HUES48 (cell line): ENCODE data around the gene CENPV.

Source experiments
- H3K27ac ChIP-seq: one replicate; pipeline ENCODE4 v1.7.0; 2013; ENCODE audit warnings: low read depth, low read length, inconsistent platforms
- H3K27me3 ChIP-seq: 2 replicates; pipeline ENCODE4 v1.6.1; 2013; ENCODE audit warnings: mild to moderate bottlenecking, low read length; ENCODE audit not compliant: control insufficient read depth, insufficient read depth
- H3K36me3 ChIP-seq: 2 replicates; pipeline ENCODE4 v1.6.1; 2013; ENCODE audit warnings: low read length; ENCODE audit not compliant: control insufficient read depth, insufficient read depth
- H3K4me1 ChIP-seq: 2 replicates; pipeline ENCODE4 v1.6.1; 2013; ENCODE audit warnings: mild to moderate bottlenecking, low read length; ENCODE audit not compliant: control insufficient read depth, insufficient read depth
- H3K4me3 ChIP-seq: 2 replicates; pipeline ENCODE4 v1.5.1; 2013; ENCODE audit warnings: mild to moderate bottlenecking, low read depth, low read length
- H3K9ac ChIP-seq: 2 replicates; pipeline ENCODE4 v1.6.1; 2013; ENCODE audit warnings: mild to moderate bottlenecking, low read depth, low read length, moderate library complexity
- H3K9me3 ChIP-seq: 2 replicates; pipeline ENCODE4 v1.6.1; 2013; ENCODE audit warnings: low read length; ENCODE audit not compliant: control insufficient read depth, insufficient read depth

Gene CENPV

GRCh38 chr17:16294560-16294959 lies 58.7 kb downstream of the CENPV start:
- Histone ChIP-seq H3K4me1 (peaks cover 10% of the 10 kb centered on the region), H3K9me3 (no peaks in the 10 kb centered on the region), H3K36me3 (no peaks in the 10 kb centered on the region), H3K9ac (no peak overlapping the region), H3K4me3 (no peak overlapping the region), H3K27ac (no peak overlapping the region), H3K27me3 (no peaks in the 10 kb centered on the region)

- Histone ChIP-seq H3K9me3 (no peaks in the 10 kb centered on the region), H3K4me3 (no peak overlapping the region), H3K27ac (no peak overlapping the region), H3K36me3 (no peaks in the 10 kb centered on the region), H3K4me1 (peaks cover 10% of the 10 kb centered on the region), H3K27me3 (no peaks in the 10 kb centered on the region), H3K9ac (no peak overlapping the region)
Measured at GRCh38 chr17:16293931-16294330, 59.3 kb downstream of the CENPV start.
